Measurements from ENCODE around the gene PRAC2.

Gene PRAC2

GRCh38 chr17:48720266-48721008, 2.5 kb upstream of the PRAC2 start:
- DNase-seq, result no peak

GRCh38 chr17:48721009-48721402, 2.0 kb upstream of the PRAC2 start:
- DNase-seq, result no peak

- DNase-seq, result no peak
These were observed 631 bp upstream of the PRAC2 start, which contains the start of gene PRAC1 for GRCh38 chr17:48722201-48722907. Gene PRAC1 (minus strand): TSS chr17:48722518. CDS start chr17:48722392, 126 bp downstream.

- no peak for DNase-seq
These were observed 652 bp downstream of the PRAC2 start for GRCh38 chr17:48723423-48724250.

GRCh38 chr17:48724251-48725003, 1.4 kb downstream of the PRAC2 start:
- DNase-seq, result peak in 3 of 4 experiments; percentile 46 to 64 (median 52)

- DNase-seq, result no peak
These were observed 2.0 kb downstream of the PRAC2 start for GRCh38 chr17:48725004-48725287.

- no peak for DNase-seq
These were observed 2.5 kb downstream of the PRAC2 start for GRCh38 chr17:48725288-48726064.

GRCh38 chr17:48726114-48726915, 3.3 kb downstream of the PRAC2 start:
- no peak for DNase-seq

- no peak for DNase-seq
These were observed 3.9 kb downstream of the PRAC2 start for GRCh38 chr17:48726916-48727286.

GRCh38 chr17:48727415-48728175, 4.6 kb downstream of the PRAC2 start:
- DNase-seq, result no peak

- DNase-seq, result no peak
These were observed 5.5 kb downstream of the PRAC2 start, which contains the start of gene HOXB13 for GRCh38 chr17:48728232-48729231. Gene HOXB13 (minus strand): TSS chr17:48728750. CDS start chr17:48728593, 157 bp downstream.

GRCh38 chr17:48729335-48730239, 6.6 kb downstream of the PRAC2 start:
- DNase-seq, result no peak

- no peak for DNase-seq
These were observed 7.2 kb downstream of the PRAC2 start for GRCh38 chr17:48730240-48730550.

GRCh38 chr17:48731355-48731754, 8.4 kb downstream of the PRAC2 start:
- no peak for DNase-seq

- no peak for DNase-seq
These were observed 10.0 kb downstream of the PRAC2 start for GRCh38 chr17:48732688-48733629.

- DNase-seq, result no peak
These were observed 10.8 kb downstream of the PRAC2 start for GRCh38 chr17:48733632-48734328.
